Fibroblast of lung (primary cell): Measurements from ENCODE around the gene RGS14. TPM values are rescaled to one million over a fixed set of nuclear protein-coding genes. Genes with fewer than 3 reads are reported as not detected.

Experiments
- DNase-seq, 2 donors: peaks; one replicate each; pipeline versions ENCODE4 v3.0.0 to v3.0.0-alpha.2; 2010; ENCODE audit warnings: low read depth in 2 of 2
- H2AFZ ChIP-seq: 2 replicates; pipeline ENCODE4 v1.5.1; 2012; ENCODE audit warnings: low read length, control low read depth, inconsistent platforms
- H3K27ac ChIP-seq: 2 replicates; pipeline ENCODE4 v1.5.1; 2011; ENCODE audit warnings: low read length, control low read depth; ENCODE audit not compliant: insufficient read depth
- H3K27me3 ChIP-seq: 2 replicates; pipeline ENCODE4 v1.5.1; 2011; ENCODE audit warnings: mild to moderate bottlenecking, low read length; ENCODE audit not compliant: control insufficient read depth, insufficient read depth
- H3K36me3 ChIP-seq: 2 replicates; pipeline ENCODE4 v1.5.1; 2011; ENCODE audit warnings: low read length; ENCODE audit not compliant: control insufficient read depth, insufficient read depth
- H3K4me1 ChIP-seq: 2 replicates; pipeline ENCODE4 v1.5.1; 2011; ENCODE audit warnings: low read length; ENCODE audit not compliant: control insufficient read depth, insufficient read depth; ENCODE audit errors: extremely low read depth
- H3K4me2 ChIP-seq: 2 replicates; pipeline ENCODE4 v1.5.1; 2011; ENCODE audit warnings: low read length, control low read depth; ENCODE audit not compliant: insufficient read depth; ENCODE audit errors: extremely low read depth
- H3K4me3 ChIP-seq, 4 experiments: fragments of 200-600 bp in 1 of 4; sonication (generic) in 1 of 4; replicated peaks in 1 of 4; 2 replicates each; pipeline ENCODE4 v1.5.1; 2011 to 2016; ENCODE audit warnings: low read length in 4 of 4, low read depth in 3 of 4, mild to moderate bottlenecking in 3 of 4, control low read depth in 2 of 4, inconsistent platforms in 1 of 4, mixed read lengths in 1 of 4; ENCODE audit not compliant: insufficient read depth in 1 of 4; ENCODE audit errors: control extremely low read depth in 1 of 4
- H3K79me2 ChIP-seq: 2 replicates; pipeline ENCODE4 v1.5.1; 2012; ENCODE audit warnings: mild to moderate bottlenecking, low read length, inconsistent platforms; ENCODE audit not compliant: control insufficient read depth, insufficient read depth
- H3K9ac ChIP-seq: 2 replicates; pipeline ENCODE4 v1.5.1; 2011; ENCODE audit warnings: mild to moderate bottlenecking, low read length, control low read depth; ENCODE audit not compliant: insufficient read depth
- H3K9me3 ChIP-seq: 2 replicates; pipeline ENCODE4 v1.5.1; 2012; ENCODE audit warnings: low read depth, low read length; ENCODE audit not compliant: control insufficient read depth, insufficient read depth
- H4K20me1 ChIP-seq: 2 replicates; pipeline ENCODE4 v1.5.1; 2011; ENCODE audit warnings: low read length; ENCODE audit not compliant: control insufficient read depth, insufficient read depth; ENCODE audit errors: extremely low read depth
- EZH2 ChIP-seq: IDR thresholded peaks from 2 replicates; pipeline ENCODE4 v1.5.1; 2012; ENCODE audit warnings: low read length, control low read depth, mild to moderate bottlenecking; ENCODE audit errors: missing control alignments
- polyA plus RNA-seq, 2 donors: library from polyadenylated mRNA; depleted of rRNA in 1 of 2; stranded (reverse) in 1 of 2; unstranded in 1 of 2; fragments of >200 nt; gene quantifications; 2 replicates each; pipeline ENCODE4 v1.2.1, GENCODE V29; 2011 to 2012; ENCODE audit warnings: missing spikeins in 1 of 2
- total RNA-seq: library from RNA; depleted of rRNA; stranded (reverse); fragments of >200 nt; gene quantifications from 2 replicates; pipeline ENCODE4 v1.2.1, GENCODE V29; 2014
- TF ChIP-seq, protein P1 (sequence below), 2 donors: IDR thresholded peaks in 1 of 2; conservative IDR thresholded peaks in 1 of 2; 1 replicate in 1 of 2; 2 replicates in 1 of 2; pipeline ENCODE4 v1.5.1; 2011 to 2012; ENCODE audit warnings: low read length in 2 of 2, control low read depth in 1 of 2, inconsistent platforms in 1 of 2, low read depth in 1 of 2, mild to moderate bottlenecking in 1 of 2

RGS14 gene
- total and polyA plus RNA-seq, 2 donors (not counting 1 experiment from before 2014, with no cell fraction given) = 2.5 to 4.1 TPM

- Histone ChIP-seq H3K9ac (no peak overlapping the region), H3K27ac (no peak overlapping the region), H3K27me3 (peaks cover 17% of the 10 kb centered on the region), H3K4me1 (peaks cover 5% of the 10 kb centered on the region), H3K4me2 (no peak overlapping the region), H3K36me3 (no peaks in the 10 kb centered on the region), H3K4me3 (no peak overlapping the region), H2AFZ (no peak overlapping the region), H3K9me3 (no peaks in the 10 kb centered on the region), H3K79me2 (no peaks in the 10 kb centered on the region), H4K20me1 (no peaks in the 10 kb centered on the region)
- TF ChIP-seq, protein P1, sequence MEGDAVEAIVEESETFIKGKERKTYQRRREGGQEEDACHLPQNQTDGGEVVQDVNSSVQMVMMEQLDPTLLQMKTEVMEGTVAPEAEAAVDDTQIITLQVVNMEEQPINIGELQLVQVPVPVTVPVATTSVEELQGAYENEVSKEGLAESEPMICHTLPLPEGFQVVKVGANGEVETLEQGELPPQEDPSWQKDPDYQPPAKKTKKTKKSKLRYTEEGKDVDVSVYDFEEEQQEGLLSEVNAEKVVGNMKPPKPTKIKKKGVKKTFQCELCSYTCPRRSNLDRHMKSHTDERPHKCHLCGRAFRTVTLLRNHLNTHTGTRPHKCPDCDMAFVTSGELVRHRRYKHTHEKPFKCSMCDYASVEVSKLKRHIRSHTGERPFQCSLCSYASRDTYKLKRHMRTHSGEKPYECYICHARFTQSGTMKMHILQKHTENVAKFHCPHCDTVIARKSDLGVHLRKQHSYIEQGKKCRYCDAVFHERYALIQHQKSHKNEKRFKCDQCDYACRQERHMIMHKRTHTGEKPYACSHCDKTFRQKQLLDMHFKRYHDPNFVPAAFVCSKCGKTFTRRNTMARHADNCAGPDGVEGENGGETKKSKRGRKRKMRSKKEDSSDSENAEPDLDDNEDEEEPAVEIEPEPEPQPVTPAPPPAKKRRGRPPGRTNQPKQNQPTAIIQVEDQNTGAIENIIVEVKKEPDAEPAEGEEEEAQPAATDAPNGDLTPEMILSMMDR (conservative IDR thresholded peaks at IDR 0.05 in 1 of 2, IDR thresholded peaks at IDR 0.05 in 1 of 2; ENCODE audit: low read depth in 1 of 2, low read length in 2 of 2) = no peak
- no peak for TF ChIP-seq EZH2
- no peak for DNase-seq
Measured at GRCh38 chr5:177361418-177362291, 3.9 kb downstream of the RGS14 start.

DNA sequence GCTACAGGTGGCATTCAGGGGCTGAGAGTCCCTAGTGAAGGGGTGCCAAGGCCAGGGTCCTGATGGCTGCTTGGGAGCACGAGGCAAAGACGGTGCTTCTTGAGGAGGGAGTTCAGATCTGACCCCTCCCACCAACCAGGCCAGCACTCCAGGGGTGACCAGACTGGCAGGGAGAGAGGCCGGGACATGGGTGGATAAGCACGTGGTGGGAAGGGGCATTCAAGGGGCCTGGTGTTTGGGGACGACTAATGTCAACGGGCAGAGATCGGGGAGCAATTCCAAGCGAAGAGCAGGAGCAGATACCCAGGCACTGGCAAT, 4.5 kb downstream of the RGS14 start:
- DNase-seq = no peak
- Histone ChIP-seq H3K27ac (no peak overlapping the region), H3K9ac (no peak overlapping the region), H3K27me3 (peaks cover 17% of the 10 kb centered on the region), H2AFZ (no peak overlapping the region), H3K79me2 (no peaks in the 10 kb centered on the region), H3K4me2 (no peak overlapping the region), H3K36me3 (no peaks in the 10 kb centered on the region), H3K4me3 (no peak overlapping the region), H3K4me1 (peaks cover 5% of the 10 kb centered on the region), H4K20me1 (no peaks in the 10 kb centered on the region), H3K9me3 (no peaks in the 10 kb centered on the region)
- no peak for TF ChIP-seq EZH2
- TF ChIP-seq, protein P1 (conservative IDR thresholded peaks at IDR 0.05 in 1 of 2, IDR thresholded peaks at IDR 0.05 in 1 of 2; ENCODE audit: low read depth in 1 of 2, low read length in 2 of 2) = no peak

DNA sequence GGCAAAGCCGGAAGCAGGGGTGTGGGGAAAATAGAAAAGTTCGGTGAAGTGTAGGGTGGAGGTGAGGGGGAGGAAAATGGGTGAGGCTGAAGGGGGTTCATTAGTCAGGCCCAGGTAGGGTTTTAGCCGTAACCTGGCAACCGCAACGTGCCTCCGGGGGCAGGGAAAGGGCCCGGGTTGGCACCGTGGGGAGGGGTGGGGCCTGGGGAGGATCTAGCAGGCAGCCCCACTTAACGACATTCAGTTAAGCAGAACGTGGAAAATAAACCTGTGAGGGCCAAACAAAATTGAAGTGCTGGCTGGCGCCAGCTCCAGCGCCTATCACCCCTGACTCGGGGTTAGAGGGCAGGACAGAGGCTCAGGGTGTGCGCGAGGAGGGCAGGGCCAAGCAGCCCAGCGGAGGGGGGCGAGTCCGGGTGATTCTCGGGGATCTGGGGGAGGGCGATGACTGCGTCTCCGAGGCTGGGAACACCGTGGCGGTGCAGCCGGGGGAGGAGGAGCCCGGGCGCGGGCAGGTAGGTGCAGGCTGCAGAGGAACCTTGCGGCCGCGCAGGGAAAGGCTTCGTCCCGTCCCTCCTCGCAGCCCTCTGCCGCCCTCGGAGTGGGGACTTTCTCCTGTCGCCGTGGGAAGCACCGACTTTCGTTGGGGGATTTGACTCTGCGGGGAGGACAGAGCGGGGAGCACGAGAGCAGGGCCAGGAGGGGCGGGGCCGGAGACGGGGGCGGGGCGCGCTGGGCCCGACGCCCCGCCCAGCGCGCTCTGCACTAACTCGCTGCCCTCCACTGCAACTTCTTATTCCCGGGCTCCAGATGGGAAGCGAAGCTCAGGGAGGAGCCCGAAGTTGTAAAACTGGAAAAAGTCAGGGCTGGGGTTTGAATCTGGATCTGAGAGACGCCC, 5.1 kb downstream of the RGS14 start:
- no peaks in the 10 kb centered on the region for H3K36me3 ChIP-seq
- H3K27ac ChIP-seq = no peak overlapping the region
- peak overlapping the region; percentile 76 for H3K4me2 ChIP-seq
- H4K20me1 ChIP-seq = no peaks in the 10 kb centered on the region
- peaks cover 5% of the 10 kb centered on the region for H3K4me1 ChIP-seq
- peak overlapping the region; percentile 55 for H2AFZ ChIP-seq
- H3K9ac ChIP-seq = no peak overlapping the region
- H3K27me3 ChIP-seq = peaks cover 17% of the 10 kb centered on the region
- no peaks in the 10 kb centered on the region for H3K79me2 ChIP-seq
- no peaks in the 10 kb centered on the region for H3K9me3 ChIP-seq
- peak overlapping the region; percentile 14 to 37 (median 29) for H3K4me3 ChIP-seq
- TF ChIP-seq EZH2 = no peak
- DNase-seq = peak in 1 of 2 donors; percentile 19
